ENCODE measurements around the gene CDC26.

- TF ChIP-seq, protein P1, sequence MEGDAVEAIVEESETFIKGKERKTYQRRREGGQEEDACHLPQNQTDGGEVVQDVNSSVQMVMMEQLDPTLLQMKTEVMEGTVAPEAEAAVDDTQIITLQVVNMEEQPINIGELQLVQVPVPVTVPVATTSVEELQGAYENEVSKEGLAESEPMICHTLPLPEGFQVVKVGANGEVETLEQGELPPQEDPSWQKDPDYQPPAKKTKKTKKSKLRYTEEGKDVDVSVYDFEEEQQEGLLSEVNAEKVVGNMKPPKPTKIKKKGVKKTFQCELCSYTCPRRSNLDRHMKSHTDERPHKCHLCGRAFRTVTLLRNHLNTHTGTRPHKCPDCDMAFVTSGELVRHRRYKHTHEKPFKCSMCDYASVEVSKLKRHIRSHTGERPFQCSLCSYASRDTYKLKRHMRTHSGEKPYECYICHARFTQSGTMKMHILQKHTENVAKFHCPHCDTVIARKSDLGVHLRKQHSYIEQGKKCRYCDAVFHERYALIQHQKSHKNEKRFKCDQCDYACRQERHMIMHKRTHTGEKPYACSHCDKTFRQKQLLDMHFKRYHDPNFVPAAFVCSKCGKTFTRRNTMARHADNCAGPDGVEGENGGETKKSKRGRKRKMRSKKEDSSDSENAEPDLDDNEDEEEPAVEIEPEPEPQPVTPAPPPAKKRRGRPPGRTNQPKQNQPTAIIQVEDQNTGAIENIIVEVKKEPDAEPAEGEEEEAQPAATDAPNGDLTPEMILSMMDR (IDR thresholded peaks at IDR 0.05) = no peak
- no peak for TF ChIP-seq POLR2A (IDR thresholded peaks at IDR 0.05)
Observed at GRCh38 chr9:113289091-113289490, 13.7 kb upstream of the CDC26 start.

Measured in prostate gland (tissue), 2 donors.